C4-2B (cell line): Measurements from ENCODE around the gene P2RX2.

ENCODE experiments used
- H3K27ac ChIP-seq: fragments of 450-650 bp; 2 replicates; pipeline ENCODE4 v1.5.1; 2017
- CTCF ChIP-seq: fragments of 450-650 bp; conservative IDR thresholded peaks from 2 replicates; pipeline ENCODE4 v1.5.1; 2017; ENCODE audit warnings: mild to moderate bottlenecking
- ZFX ChIP-seq: fragments of 450-650 bp; IDR thresholded peaks from 2 replicates; pipeline ENCODE4 v1.6.1; 2017

P2RX2 gene

GRCh38 chr12:132583736-132584135 lies 34.8 kb upstream of the P2RX2 start:
- TF ChIP-seq CTCF = no peak
- no peak for TF ChIP-seq ZFX
- no peak overlapping the region for H3K27ac ChIP-seq

- no peak for TF ChIP-seq ZFX
- no peak for TF ChIP-seq CTCF
- H3K27ac ChIP-seq = no peak overlapping the region
Observed at GRCh38 chr12:132584429-132584828, 34.1 kb upstream of the P2RX2 start.

- TF ChIP-seq CTCF (no peak), ZFX (no peak)
- H3K27ac ChIP-seq = no peak overlapping the region
Observed at GRCh38 chr12:132585177-132585576, 33.4 kb upstream of the P2RX2 start.

GRCh38 chr12:132586929-132587328 lies 31.6 kb upstream of the P2RX2 start:
- no peak overlapping the region for H3K27ac ChIP-seq
- TF ChIP-seq CTCF (no peak), ZFX (no peak)

- TF ChIP-seq ZFX (no peak), CTCF (no peak)
- H3K27ac ChIP-seq = no peak overlapping the region
Observed at GRCh38 chr12:132587781-132588180, 30.8 kb upstream of the P2RX2 start.

GRCh38 chr12:132588319-132588718 lies 30.3 kb upstream of the P2RX2 start:
- H3K27ac ChIP-seq = no peak overlapping the region
- TF ChIP-seq CTCF = no peak

GRCh38 chr12:132588821-132589669 lies 29.5 kb upstream of the P2RX2 start:
- no peak overlapping the region for H3K27ac ChIP-seq
- no peak for TF ChIP-seq CTCF
- no peak for TF ChIP-seq ZFX
